Measurements from ENCODE around the gene STRAP.
"Not testable (repeated sequence)": the region's sequence is repeated elsewhere in the genome, so short reads cannot be mapped to it uniquely, and the experiment has no call there.

STRAP gene

GRCh38 chr12:15874556-15875145 lies 7.5 kb upstream of the STRAP start:
- not testable (repeated sequence) for DNase-seq

- DNase-seq, result no peak
Observed at GRCh38 chr12:15875863-15876262, 6.3 kb upstream of the STRAP start.

GRCh38 chr12:15879413-15879812 lies 2.8 kb upstream of the STRAP start:
- DNase-seq, result no peak

- no peak for DNase-seq
Observed at GRCh38 chr12:15880721-15881120, 1.5 kb upstream of the STRAP start.

- DNase-seq, result no peak
Observed at GRCh38 chr12:15883536-15883935, 1.3 kb downstream of the STRAP start.

GRCh38 chr12:15886372-15887042 lies 4.3 kb downstream of the STRAP start:
- no peak for DNase-seq

GRCh38 chr12:15887043-15887817 lies 5.0 kb downstream of the STRAP start:
- DNase-seq, result no peak

- no peak for DNase-seq
Observed at GRCh38 chr12:15892645-15893259, 10.6 kb downstream of the STRAP start.

- no peak for DNase-seq
Observed at GRCh38 chr12:15893260-15893659, 11.1 kb downstream of the STRAP start.

- DNase-seq, result no peak
Observed at GRCh38 chr12:15896867-15897266, 14.7 kb downstream of the STRAP start.

- no peak for DNase-seq
Observed at GRCh38 chr12:15897433-15897832, 15.2 kb downstream of the STRAP start.

GRCh38 chr12:15899282-15899870 lies 17.2 kb downstream of the STRAP start:
- no peak for DNase-seq

- no peak for DNase-seq
Observed at GRCh38 chr12:15904378-15904920, 22.3 kb downstream of the STRAP start.

- no peak for DNase-seq
Observed at GRCh38 chr12:15910468-15910863, 28.3 kb downstream of the STRAP start.

GRCh38 chr12:15910864-15911721 lies 28.9 kb downstream of the STRAP start, which contains the start of gene DERA:
Gene DERA (plus strand): TSS chr12:15911332. CDS start chr12:15911384, 52 bp downstream.
- peak; percentile 60 for DNase-seq

- not testable (repeated sequence) for DNase-seq
Observed at GRCh38 chr12:15911931-15912330, 29.7 kb downstream of the STRAP start.

GRCh38 chr12:15914131-15914530 lies 31.9 kb downstream of the STRAP start:
- DNase-seq, result not testable (repeated sequence)

- DNase-seq, result no peak
Observed at GRCh38 chr12:15918066-15918465, 35.9 kb downstream of the STRAP start.

- DNase-seq, result no peak
Observed at GRCh38 chr12:15919418-15919817, 37.2 kb downstream of the STRAP start.

- DNase-seq, result no peak
Observed at GRCh38 chr12:15924956-15925355, 42.8 kb downstream of the STRAP start.

GRCh38 chr12:15928346-15928745 lies 46.2 kb downstream of the STRAP start:
- DNase-seq, result no peak

Measured in activated naive CD4-positive, alpha-beta T cell treated with Interleukin-2 at 50 U/mL for 16 hours (primary cell).